ENCODE data around the gene ZNF438. TPM values are rescaled to one million over a fixed set of nuclear protein-coding genes. Genes with fewer than 3 reads are reported as not detected.
"Not testable (repeated sequence)": the region's sequence is repeated elsewhere in the genome, so short reads cannot be mapped to it uniquely, and the experiment has no call there.

ZNF438 gene
- total RNA-seq, 1 donor = 4.3 TPM

GRCh38 chr10:30915146-30915545, 116.5 kb downstream of the ZNF438 start:
- H3K36me3 ChIP-seq (ENCODE audit: insufficient read depth, low read length) = no peaks in the 10 kb centered on the region
- no peaks in the 10 kb centered on the region for H4K20me1 ChIP-seq (ENCODE audit: insufficient read depth, low read length)
- no peak overlapping the region for H3K4me3 ChIP-seq (ENCODE audit: insufficient read depth, low read length)
- no peaks in the 10 kb centered on the region for H3K9me3 ChIP-seq (ENCODE audit: low read depth, low read length)
- H3K79me2 ChIP-seq (ENCODE audit: insufficient read depth, low read length) = no peaks in the 10 kb centered on the region
- H3K27me3 ChIP-seq (ENCODE audit: insufficient read depth, low read length) = no peaks in the 10 kb centered on the region
- no peak for DNase-seq (ENCODE audit: insufficient read length, low spot score, missing footprints)
- no peak overlapping the region for H3K4me2 ChIP-seq (ENCODE audit: insufficient read depth, low read length)
- no peak for TF ChIP-seq CTCF (IDR thresholded peaks at IDR 0.05; ENCODE audit: extremely low read depth, low read depth, low read length)
- H3K4me1 ChIP-seq (ENCODE audit: insufficient read depth, low read length) = peaks cover 9% of the 10 kb centered on the region
- no peak overlapping the region for H2AFZ ChIP-seq (ENCODE audit: low read length)
- H3K27ac ChIP-seq (ENCODE audit: low read depth, low read length) = no peak overlapping the region

- no peak for DNase-seq (ENCODE audit: insufficient read length, low spot score, missing footprints)
- Histone ChIP-seq H4K20me1 (ENCODE audit: insufficient read depth, low read length) (no peaks in the 10 kb centered on the region), H3K9me3 (ENCODE audit: low read depth, low read length) (no peaks in the 10 kb centered on the region), H3K4me1 (ENCODE audit: insufficient read depth, low read length) (no peaks in the 10 kb centered on the region), H3K4me2 (ENCODE audit: insufficient read depth, low read length) (no peak overlapping the region), H3K4me3 (ENCODE audit: insufficient read depth, low read length) (no peak overlapping the region), H3K79me2 (ENCODE audit: insufficient read depth, low read length) (no peaks in the 10 kb centered on the region), H3K36me3 (ENCODE audit: insufficient read depth, low read length) (no peaks in the 10 kb centered on the region), H2AFZ (ENCODE audit: low read length) (no peak overlapping the region), H3K27me3 (ENCODE audit: insufficient read depth, low read length) (no peaks in the 10 kb centered on the region), H3K27ac (ENCODE audit: low read depth, low read length) (no peak overlapping the region)
- no peak for TF ChIP-seq CTCF (IDR thresholded peaks at IDR 0.05; ENCODE audit: extremely low read depth, low read depth, low read length)
Observed at GRCh38 chr10:30911303-30911863, 120.3 kb downstream of the ZNF438 start.

GRCh38 chr10:30903397-30904138, 128.1 kb downstream of the ZNF438 start:
- Histone ChIP-seq H2AFZ (ENCODE audit: low read length) (no peak overlapping the region), H3K4me1 (ENCODE audit: insufficient read depth, low read length) (no peaks in the 10 kb centered on the region), H3K4me2 (ENCODE audit: insufficient read depth, low read length) (no peak overlapping the region), H3K4me3 (ENCODE audit: insufficient read depth, low read length) (no peak overlapping the region), H3K27ac (ENCODE audit: low read depth, low read length) (no peak overlapping the region), H4K20me1 (ENCODE audit: insufficient read depth, low read length) (no peaks in the 10 kb centered on the region), H3K27me3 (ENCODE audit: insufficient read depth, low read length) (no peaks in the 10 kb centered on the region), H3K36me3 (ENCODE audit: insufficient read depth, low read length) (no peaks in the 10 kb centered on the region), H3K79me2 (ENCODE audit: insufficient read depth, low read length) (no peaks in the 10 kb centered on the region), H3K9me3 (ENCODE audit: low read depth, low read length) (no peaks in the 10 kb centered on the region)
- no peak for DNase-seq (ENCODE audit: insufficient read length, low spot score, missing footprints)
- no peak for TF ChIP-seq CTCF (IDR thresholded peaks at IDR 0.05; ENCODE audit: extremely low read depth, low read depth, low read length)

DNA sequence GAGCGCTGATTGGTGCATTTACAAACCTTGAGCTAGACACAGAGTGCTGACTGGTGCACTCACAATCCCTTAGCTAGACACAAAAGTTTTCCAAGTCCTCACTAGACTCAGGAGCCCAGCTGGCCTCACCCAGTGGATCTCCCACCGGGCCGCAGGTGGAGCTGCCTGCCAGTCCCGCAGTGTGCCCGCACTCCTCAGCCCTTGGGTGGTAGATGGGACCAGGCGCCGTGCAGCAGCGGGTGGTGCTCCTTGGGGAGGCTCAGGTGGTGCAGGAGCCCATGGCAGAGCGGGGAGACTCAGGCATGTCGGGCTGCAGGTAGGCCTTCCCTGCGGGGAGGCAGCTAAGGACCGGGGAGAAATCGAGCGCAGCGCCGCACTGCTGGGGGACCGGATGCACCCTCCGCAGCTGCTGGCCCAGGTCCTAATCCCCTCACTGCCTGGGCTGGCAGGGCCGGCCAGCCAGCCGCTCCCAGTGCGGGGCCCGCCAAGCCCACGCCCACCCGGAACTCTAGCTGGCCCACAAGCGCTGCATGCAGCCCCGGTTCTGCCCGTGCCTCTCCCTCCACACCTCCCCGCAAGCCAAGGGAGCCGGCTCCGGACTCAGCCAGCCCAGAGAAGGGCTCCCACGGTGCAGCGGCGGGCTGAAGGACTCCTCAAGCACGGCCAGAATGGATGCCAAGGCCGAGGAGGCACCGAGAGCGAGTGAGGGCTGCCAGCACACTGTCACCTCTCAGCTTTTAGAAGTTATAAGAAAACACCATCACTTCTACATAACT, 128.9 kb downstream of the ZNF438 start:
- Histone ChIP-seq H3K79me2 (ENCODE audit: insufficient read depth, low read length) (no peaks in the 10 kb centered on the region), H3K27me3 (ENCODE audit: insufficient read depth, low read length) (no peaks in the 10 kb centered on the region), H4K20me1 (ENCODE audit: insufficient read depth, low read length) (no peaks in the 10 kb centered on the region), H3K4me1 (ENCODE audit: insufficient read depth, low read length) (no peaks in the 10 kb centered on the region), H3K4me3 (ENCODE audit: insufficient read depth, low read length) (no peak overlapping the region), H3K27ac (ENCODE audit: low read depth, low read length) (no peak overlapping the region), H3K4me2 (ENCODE audit: insufficient read depth, low read length) (no peak overlapping the region), H3K36me3 (ENCODE audit: insufficient read depth, low read length) (no peaks in the 10 kb centered on the region), H2AFZ (ENCODE audit: low read length) (no peak overlapping the region), H3K9me3 (ENCODE audit: low read depth, low read length) (no peaks in the 10 kb centered on the region)
- TF ChIP-seq CTCF (IDR thresholded peaks at IDR 0.05; ENCODE audit: extremely low read depth, low read depth, low read length) = no peak
- no peak for DNase-seq (ENCODE audit: insufficient read length, low spot score, missing footprints)

DNA sequence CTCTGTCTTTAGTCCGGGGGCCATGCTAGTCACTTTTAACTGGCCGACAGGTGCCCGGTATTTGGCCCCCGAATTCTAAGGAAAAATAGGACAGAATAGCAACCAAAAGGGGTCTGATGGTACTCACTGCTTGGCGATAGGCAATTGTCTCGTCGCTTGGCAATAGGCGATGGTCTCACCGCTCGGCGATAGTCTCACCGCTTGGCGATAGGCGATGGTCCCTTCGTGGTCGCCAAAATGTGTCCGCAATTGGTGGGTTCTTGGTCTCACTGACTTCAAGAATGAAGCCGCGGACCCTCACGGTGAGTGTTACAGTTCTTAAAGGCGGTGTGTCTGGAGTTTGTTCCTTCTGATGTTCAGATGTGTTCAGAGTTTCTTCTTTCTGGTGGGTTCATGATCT, 130.2 kb downstream of the ZNF438 start:
- not testable (repeated sequence) for DNase-seq (ENCODE audit: insufficient read length, low spot score, missing footprints); H3K4me3 ChIP-seq (ENCODE audit: insufficient read depth, low read length); H3K27me3 ChIP-seq (ENCODE audit: insufficient read depth, low read length); H3K4me1 ChIP-seq (ENCODE audit: insufficient read depth, low read length); H3K27ac ChIP-seq (ENCODE audit: low read depth, low read length); H3K4me2 ChIP-seq (ENCODE audit: insufficient read depth, low read length); H2AFZ ChIP-seq (ENCODE audit: low read length); H3K9me3 ChIP-seq (ENCODE audit: low read depth, low read length); H3K79me2 ChIP-seq (ENCODE audit: insufficient read depth, low read length); H4K20me1 ChIP-seq (ENCODE audit: insufficient read depth, low read length); H3K36me3 ChIP-seq (ENCODE audit: insufficient read depth, low read length)

All from osteoblast (primary cell).